HL-60/S4 treated with retinoic acid at 250 ng/mL for 4 days and 3 days (cell line): ENCODE results near the gene PRKAB2.
"Not testable (repeated sequence)": the region's sequence is repeated elsewhere in the genome, so short reads cannot be mapped to it uniquely, and the experiment has no call there.

Experiments used
- in situ Hi-C: fragments of 300-500 bp; cut with MboI; formaldehyde crosslinking; loops from 2 replicates; pipeline ENCODE4 v1.7.0; 2022; ENCODE audit warnings: low sequenced_read_pairs

PRKAB2 gene, protein sequence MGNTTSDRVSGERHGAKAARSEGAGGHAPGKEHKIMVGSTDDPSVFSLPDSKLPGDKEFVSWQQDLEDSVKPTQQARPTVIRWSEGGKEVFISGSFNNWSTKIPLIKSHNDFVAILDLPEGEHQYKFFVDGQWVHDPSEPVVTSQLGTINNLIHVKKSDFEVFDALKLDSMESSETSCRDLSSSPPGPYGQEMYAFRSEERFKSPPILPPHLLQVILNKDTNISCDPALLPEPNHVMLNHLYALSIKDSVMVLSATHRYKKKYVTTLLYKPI

DNA sequence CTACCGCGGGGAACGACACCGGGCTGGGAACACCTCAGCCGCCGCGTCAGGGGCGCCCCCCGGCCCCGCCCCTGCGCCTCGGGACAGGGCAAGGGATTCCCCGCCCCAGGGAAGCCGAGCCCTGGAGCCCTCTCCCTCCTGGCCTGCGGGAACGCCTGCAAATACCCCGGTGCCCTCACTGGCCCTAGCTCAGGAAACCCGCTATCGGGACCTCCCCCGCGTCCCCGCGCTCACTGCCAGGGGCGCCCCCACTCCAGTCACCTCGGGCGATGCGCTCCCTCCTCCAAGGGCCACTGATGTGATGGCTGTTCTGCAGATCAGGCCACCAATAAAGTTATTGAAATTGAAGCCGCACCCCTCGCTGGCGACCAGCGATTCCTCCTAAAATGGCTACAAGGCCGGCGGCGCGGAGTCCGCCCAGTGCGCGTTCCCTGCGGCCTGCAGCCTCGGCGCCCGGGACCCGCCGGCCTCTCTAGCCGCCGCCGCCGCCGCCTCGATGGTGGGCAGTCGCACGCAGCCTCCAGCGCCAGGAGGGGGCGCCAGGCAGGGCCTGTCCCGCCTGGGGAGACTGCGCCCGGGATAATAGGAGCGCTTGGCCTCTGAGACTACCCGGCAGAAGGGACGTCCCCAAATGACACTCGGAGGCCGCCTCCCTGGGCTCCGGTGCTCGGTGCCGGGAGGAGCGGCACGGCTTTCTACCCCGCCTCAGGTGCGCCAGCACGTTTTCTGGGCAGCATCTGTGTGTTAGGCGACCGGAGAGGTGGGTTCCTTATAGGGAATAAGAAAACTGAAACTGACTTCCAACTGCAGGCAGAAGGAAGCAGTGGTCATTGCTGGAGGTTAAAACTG is at the start of gene PRKAB2:
Gene PRKAB2 (minus strand): TSS at position 303 of the 849 bp plus-strand sequence. CDS start 326 bp downstream, outside the sequence.
- in situ Hi-C loops = loop anchor here (10.0 kb wide), 1 partner anchor 72 kb away; the partner anchor contains the start of gene CHD1L

DNA sequence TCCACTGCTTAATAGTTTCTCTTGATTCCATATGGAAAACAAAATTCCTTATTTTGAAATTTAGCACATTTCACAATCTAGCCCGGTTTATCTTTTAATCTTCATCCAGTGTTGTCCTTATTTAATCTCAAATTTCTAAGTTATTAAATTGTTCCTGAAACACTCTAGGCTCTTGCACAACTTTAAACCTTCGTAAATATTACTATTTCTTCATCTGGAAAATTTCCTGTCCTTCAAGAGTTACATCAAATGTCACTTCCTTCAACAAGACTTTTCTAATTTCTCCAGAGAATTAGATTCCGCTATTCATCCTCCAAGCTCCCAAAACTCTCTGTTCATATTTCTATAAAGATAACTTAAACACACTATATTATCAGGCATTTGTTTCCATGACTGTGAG is 46.3 kb upstream of the PRKAB2 start:
- in situ Hi-C loops = no loop called here

DNA sequence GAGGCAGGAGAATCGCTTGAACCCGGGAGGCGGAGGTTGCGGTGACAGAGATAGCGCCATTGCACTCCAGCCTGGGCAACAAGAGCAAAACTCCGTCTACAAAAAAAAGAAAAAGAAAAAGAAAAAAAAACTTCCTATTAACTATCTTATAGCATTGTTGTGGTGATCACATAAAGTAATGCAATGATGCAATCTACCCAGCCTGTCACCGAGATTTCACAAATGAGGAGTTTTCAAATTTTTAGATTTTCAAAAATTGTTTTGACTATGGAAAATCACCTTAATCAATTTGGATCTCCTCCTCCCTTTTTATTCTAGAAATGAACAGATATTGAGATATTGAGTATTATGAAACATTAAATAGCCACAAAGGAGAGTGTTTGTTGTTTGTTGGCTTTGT is 44.9 kb upstream of the PRKAB2 start:
- in situ Hi-C loops = no loop called here

DNA sequence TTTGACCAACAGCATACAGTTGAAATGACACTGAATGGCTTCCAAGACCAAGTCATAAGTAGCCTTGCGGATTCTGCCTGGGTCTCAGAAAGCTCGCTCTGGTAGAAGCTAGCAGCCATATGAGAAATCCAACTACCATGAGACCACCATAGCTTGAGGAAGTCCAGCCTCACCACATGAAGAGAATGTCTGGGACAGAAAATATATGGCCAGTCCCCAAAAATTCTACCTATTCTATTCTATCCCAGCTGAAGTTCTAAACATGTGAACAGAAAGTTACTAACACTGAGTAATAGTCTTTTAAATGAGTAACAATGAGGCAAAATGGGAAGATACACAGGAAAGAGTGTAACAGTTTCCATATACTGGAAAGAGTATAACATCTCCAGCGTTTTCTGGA is 43.9 kb upstream of the PRKAB2 start:
- in situ Hi-C loops = no loop called here

DNA sequence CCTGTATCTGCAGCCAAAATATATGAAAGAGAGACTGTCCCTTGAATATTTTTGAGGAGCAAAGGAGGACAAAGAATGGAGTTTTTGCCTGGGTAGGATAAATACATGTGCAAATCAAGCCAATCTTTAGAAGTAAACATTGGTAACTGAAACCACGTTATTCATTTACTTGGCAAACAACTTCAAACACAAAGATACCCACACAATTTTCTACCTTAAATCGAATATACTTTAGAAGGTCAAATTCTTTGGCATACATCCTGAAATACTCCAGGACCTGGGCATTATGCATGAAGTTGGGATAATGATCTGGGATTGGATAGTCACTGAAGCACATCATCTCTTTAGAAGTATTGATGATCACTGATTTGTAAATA is 43.3 kb upstream of the PRKAB2 start:
- in situ Hi-C loops = no loop called here

DNA sequence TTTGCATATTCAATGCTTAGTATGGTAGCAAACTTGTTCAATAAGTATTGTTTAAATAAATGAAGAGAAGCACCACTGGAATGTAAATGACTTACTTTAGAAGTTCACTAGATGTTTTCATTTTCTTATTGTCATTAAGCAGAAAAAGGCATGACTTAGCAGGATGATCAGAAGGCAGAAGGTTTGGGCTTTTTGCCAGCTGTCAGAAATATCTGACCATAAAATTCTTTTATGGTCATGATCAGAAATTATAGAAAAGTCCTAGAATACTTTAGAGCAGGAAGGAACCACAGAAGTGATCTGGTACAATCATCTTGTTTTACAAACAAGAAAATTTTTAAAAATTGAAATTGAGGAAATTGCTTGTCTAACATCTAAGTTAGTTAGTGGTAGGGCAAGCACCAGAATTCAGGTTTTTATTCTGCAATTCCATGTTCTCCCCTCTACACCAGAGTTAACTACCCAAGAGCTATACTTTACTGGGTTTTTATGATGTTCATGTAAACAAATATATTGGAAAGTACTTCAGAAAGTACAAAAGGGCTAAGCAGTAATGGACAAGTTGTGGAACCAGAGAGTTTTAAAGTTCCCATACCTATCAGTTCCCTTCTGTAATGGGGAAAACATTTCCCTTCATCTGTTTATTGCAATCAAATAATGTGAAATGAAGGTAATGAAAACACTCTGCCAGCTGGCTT is 42.7 kb upstream of the PRKAB2 start:
- in situ Hi-C loops = no loop called here

DNA sequence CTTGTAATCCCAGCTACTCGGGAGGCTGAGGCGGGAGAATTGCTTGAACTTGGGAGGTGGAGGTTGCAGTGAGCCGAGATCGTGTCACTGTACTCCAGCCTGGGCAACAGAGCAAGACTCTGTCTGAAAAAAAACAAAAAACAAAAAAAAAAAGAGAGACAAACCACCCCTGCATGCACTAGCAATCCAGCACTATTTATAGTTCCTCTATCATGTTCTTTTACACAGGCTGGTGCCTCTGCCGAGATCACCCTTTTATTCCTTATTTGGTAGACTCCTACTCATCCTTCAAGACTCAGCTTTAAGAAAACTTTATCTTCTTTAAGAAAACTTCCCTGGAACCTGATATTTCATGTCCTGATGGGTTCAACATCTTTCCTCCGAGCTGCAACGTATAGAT is 42.1 kb upstream of the PRKAB2 start:
- in situ Hi-C loops = no loop called here

DNA sequence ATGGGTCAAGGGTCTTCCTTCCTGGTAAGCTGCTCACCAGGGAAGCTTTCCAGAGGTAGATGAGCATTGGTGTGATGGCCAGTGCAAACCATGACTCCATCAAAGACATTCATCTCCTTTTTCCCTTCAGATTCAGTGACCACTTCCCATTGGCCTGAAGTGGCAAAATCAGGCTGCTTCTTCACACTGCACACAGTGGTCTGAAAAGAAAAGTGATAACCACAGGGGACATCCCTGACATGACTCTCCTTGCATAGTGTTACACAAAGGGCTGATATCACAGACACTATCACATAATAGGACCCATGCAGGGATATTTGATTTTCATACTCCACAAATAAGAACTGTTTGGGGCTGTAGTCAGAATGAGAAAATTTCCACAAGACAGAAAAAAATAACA is 41.0 kb upstream of the PRKAB2 start:
- in situ Hi-C loops = no loop called here

DNA sequence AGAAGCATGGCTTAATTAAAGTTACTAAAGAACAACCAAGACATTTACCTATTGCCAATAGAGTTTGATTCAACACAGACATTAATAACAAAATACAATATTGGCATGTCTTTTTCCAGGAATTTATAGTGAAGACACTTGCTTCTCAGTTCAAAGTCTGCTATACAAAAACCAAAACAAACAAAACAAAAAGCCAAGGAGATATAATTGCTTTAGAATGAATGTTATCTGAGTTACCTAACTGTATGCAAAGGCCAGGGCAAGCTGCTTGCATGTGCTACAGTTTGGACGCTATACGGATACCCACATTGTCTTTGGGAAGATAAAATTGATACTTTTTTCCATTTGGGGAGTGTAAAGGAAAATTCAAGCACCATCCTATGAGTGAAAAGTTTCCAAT is 39.3 kb upstream of the PRKAB2 start:
- in situ Hi-C loops = no loop called here

DNA sequence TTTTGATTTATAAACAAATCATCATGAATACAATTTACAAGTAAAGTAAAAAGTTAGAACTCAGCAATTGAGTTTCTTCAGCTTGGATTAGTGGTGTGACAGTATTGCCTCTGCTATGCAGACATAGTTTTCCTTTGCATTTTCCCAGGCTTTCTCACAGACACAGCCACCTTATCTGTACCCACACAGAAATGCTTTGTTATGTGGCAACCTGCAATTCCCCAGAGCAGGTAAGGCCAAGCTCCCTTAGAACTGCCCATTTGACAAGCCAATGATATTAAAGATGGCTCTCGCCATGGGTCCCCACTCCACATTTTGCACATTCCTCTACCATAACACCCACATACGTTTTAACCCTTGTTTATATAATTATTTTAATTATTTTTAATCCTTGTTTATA is 38.7 kb upstream of the PRKAB2 start:
- in situ Hi-C loops = no loop called here

DNA sequence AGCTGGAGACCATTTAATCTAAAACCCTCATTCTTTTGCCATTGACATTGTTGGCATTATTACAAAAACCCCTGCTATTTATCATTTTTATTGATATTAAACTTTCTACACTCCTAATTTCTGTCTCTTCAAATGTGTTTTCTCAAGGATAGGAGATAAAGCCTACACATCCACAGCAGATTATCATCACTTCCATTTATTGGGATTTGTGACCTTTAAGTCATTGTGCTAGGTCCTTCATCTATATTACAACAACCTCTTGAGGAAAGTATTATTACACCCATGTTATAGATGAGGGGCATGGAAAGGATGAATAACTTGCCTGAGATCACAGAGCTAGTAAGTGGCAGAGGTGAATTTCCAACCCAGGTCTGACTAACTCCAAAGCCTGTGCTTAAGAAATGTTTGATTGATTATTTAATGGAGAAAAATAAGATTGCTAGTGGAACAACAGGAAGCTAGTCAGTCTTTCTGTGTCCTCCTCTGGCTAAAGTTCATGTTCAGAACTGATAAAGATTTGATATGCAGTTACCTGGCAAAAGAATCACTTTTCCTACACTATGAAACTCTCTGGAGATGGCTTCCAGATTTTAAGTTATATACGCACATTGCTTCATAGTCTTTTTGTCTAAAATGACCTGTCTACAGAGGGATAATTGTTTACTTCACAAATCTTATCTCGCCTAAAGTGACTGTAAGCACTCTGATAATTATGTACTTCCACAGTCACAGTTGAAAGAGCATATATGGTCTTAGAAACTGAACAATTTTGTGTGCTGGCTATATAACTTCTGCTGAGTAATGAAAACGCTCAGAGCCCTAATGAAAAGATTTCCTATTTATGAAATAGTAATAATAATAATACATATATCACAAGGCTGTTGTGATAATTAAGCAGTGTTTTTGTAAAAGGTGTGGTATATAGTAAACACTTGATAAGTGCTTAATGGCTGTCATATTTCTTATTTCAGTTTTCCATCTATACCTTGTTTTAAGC is 37.9 kb upstream of the PRKAB2 start:
- in situ Hi-C loops = no loop called here

DNA sequence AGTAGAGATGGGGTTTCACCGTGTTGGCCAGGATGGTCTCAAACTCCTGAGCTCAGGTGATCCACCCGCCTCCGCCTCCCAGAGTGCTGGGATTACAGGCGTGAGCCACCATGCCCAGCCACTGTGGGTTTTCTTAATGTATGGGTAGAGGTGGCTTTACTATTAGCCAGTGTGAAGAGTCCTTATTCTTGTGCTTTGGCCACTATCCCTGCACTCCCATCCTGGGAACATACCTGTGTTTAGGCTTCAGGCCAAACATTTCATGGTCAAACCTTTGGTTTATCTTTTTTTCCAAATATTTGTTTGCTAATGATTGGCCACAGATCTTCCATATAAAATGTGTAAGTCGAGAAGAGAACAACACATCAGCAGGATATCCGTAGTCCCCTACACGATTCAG is 36.3 kb upstream of the PRKAB2 start:
- in situ Hi-C loops = no loop called here

DNA sequence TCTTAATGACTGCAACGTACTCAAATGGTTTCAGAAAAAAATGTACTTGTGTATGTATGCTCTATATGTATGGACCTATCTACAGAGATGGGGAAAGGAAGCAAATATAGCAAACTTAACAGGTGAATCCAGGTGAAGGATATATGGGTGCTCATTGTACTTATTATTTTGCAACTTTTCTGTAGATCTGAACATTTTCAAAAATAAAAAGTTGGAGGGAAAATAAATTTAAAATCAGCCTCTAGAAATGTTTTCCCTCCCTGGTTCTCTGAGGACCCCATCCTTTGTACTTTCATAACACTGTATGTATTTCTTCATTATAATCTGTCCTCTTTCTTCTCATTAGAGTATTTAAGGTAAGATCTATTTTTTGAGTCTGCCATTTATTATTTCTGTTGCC is 34.9 kb upstream of the PRKAB2 start:
- in situ Hi-C loops = no loop called here

DNA sequence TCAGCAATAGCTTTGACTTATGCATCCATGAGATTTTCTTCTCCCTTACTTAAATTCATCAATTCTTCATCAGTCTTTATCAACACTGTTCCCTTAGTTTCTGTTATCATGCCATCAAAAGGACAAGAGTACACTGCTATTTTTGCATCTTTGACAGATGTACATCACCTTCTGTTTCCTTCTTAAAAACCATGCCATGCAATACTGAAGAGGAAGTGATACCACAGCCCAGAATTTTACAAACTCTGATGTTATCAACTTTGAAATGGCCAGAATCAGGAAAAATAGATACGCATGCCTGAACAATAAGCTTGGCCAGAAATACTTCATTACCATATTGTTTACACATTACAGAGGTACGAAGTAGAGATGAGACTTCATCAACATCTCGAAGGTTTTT is 31.8 kb upstream of the PRKAB2 start:
- in situ Hi-C loops = no loop called here

DNA sequence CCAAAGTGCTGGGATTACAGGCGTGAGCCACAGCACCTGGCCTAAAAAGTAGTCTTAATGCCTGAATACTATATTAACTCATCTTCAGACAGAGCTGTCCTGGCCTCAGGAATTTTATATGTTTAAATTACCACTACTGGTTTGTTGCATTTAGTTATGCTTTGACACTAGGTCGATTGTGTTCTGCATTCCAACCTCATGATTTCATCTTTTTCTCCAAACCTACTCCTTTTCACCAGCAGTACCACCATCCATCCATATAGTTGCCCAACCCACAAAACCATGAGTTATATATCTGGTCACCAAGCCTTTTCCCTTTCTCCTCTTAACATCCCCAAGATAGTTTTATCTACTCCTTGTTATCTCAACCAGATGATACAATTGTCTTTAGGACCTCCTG is 30.3 kb upstream of the PRKAB2 start:
- in situ Hi-C loops = no loop called here

DNA sequence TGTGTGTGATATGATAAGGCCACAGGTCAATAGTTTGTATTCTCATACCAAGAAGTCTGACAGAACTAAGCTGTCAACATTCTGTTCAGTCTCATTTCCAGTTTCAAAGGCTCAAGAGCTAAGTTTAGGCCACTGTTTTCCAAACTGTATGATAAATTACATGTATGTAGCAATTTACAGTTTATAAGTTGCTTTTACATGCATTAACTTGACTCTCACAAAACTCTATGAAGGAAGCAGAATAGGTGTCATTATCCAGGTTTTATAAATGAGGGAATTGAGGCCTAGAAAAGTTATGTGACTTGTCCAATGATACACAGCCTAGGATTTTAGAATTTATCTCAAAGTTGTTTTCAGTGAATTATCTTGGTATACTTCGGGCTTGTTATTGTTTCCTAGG is 29.5 kb upstream of the PRKAB2 start:
- in situ Hi-C loops = no loop called here

DNA sequence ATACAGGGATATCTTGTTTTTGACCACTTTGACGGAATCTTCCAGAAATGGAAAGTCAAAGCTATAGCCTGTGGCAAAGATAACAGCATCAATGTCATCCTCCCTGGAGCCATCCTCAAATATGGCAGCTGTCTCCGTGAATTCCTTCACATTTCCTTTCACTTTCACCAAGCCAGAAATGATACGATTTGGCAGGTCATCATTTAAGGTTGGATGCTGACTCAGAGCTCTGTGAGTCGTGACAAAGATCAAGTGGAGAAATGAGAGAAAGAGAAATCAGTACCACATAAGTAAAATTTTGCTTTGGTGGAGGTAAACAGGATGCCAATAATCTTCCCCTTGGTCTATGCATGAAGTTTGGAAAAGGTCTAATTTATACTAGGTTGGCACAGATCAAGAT is 29.0 kb upstream of the PRKAB2 start:
- in situ Hi-C loops = no loop called here

DNA sequence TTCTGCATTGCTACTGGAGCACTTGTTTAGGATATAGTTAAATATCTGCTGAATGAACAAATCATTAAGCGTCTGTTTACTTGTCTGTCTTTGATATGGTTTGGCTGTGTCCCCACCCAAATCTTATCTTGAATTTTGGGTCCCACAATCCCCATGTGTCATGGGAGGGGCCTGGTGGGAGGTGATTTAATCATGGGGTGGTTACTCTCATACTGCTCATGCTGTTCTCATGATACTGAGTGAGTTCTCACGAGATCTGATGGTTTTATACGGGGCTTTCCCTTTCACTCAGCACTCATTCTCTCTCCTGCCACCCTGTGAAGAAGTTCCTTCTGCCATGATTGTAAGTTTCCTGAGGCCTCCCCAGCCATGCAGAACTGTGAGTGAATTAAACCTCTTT is 25.1 kb upstream of the PRKAB2 start:
- in situ Hi-C loops = not testable (repeated sequence)

DNA sequence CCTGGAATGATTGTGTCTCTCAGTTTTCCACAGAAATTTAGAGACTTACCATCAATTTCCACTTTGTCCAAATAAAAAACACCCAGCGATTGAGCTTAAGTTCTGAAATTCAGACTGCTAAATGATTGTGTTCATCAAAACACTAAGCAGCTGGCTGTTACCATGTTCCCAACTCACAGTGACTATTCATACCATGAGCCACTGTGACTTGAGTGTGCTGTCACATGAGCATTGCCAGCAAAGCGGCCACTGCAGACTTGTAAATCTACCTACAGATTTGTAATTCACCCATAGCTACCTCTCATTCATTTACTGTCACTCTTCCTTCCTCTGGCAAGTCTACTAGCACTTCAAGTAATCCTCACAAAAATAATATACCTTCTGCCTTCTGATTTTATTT is 17.2 kb upstream of the PRKAB2 start:
- in situ Hi-C loops = no loop called here

DNA sequence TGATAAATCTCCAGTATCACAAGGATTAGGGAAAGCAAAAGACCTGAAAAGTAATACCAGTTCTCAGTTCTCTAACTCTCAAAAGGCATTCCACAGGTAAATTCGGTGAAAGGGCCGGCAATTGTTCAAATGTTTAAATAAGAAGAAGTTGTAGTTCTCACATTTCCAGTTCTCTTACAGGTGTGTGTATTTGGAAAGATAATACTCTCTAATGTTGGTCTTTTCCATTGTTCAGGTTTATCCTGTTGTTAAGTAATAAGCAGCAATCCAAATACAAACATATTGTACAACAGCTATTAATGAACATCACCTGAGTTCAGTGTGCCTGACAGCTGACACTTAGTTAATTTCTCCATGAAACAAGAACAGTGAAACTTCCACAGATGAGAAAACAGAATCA is 13.2 kb upstream of the PRKAB2 start:
- in situ Hi-C loops = no loop called here
